Loucy (cell line): ENCODE results near the gene OR2AG2.

Experiments
- H2AFZ ChIP-seq: fragments of 200-600 bp; sonication (generic); 2 replicates; pipeline ENCODE4 v1.6.0; 2016; ENCODE audit warnings: antibody characterized with exemption, mild to moderate bottlenecking, low read length, moderate library complexity
- H3F3A ChIP-seq: fragments of 200-600 bp; 2 replicates; pipeline ENCODE4 v1.6.0; 2016; ENCODE audit warnings: antibody characterized with exemption, low read depth, mild to moderate bottlenecking
- H3K27me3 ChIP-seq: fragments of 200-600 bp; sonication (generic); 2 replicates; pipeline ENCODE4 v1.6.1; 2014; ENCODE audit warnings: low read length, mild to moderate bottlenecking; ENCODE audit not compliant: insufficient read depth, poor library complexity, severe bottlenecking
- H3K36me3 ChIP-seq: fragments of 200-600 bp; sonication (generic); 2 replicates; pipeline ENCODE4 v1.6.1; 2016; ENCODE audit warnings: low read length; ENCODE audit not compliant: insufficient read depth
- H3K4me1 ChIP-seq: fragments of 200-600 bp; sonication (generic); 2 replicates; pipeline ENCODE4 v1.5.1; 2014; ENCODE audit warnings: low read length, mild to moderate bottlenecking; ENCODE audit not compliant: insufficient read depth, poor library complexity, severe bottlenecking
- H3K4me2 ChIP-seq: fragments of 200-600 bp; sonication (generic); 2 replicates; pipeline ENCODE4 v1.6.0; 2014; ENCODE audit warnings: antibody characterized with exemption, low read length, low read depth, mild to moderate bottlenecking; ENCODE audit not compliant: poor library complexity, severe bottlenecking
- H3K4me3 ChIP-seq: fragments of 200-600 bp; sonication (generic); 2 replicates; pipeline ENCODE4 v1.5.1; 2014; ENCODE audit warnings: low read length, mild to moderate bottlenecking, mixed read lengths; ENCODE audit not compliant: poor library complexity, severe bottlenecking
- H3K79me2 ChIP-seq: fragments of 200-600 bp; sonication (generic); 2 replicates; pipeline ENCODE4 v1.6.1; 2014; ENCODE audit warnings: low read length; ENCODE audit not compliant: insufficient read depth
- H3K9ac ChIP-seq: fragments of 200-600 bp; sonication (generic); 2 replicates; pipeline ENCODE4 v1.6.0; 2014; ENCODE audit warnings: mild to moderate bottlenecking, low read depth, low read length, moderate library complexity; ENCODE audit not compliant: poor library complexity, severe bottlenecking
- H3K9me2 ChIP-seq: fragments of 200-600 bp; sonication (generic); replicated peaks from 2 replicates; pipeline ENCODE4 v1.6.1; 2016; ENCODE audit warnings: low read depth, low read length, mixed read lengths
- H3K9me3 ChIP-seq: fragments of 200-600 bp; sonication (generic); 2 replicates; pipeline ENCODE4 v1.6.1; 2014; ENCODE audit warnings: mild to moderate bottlenecking, antibody characterized with exemption, low read length, low read depth; ENCODE audit not compliant: insufficient read depth
- H4K20me1 ChIP-seq: fragments of 200-600 bp; sonication (generic); 2 replicates; pipeline ENCODE4 v1.6.0; 2014; ENCODE audit warnings: antibody characterized with exemption, low read length, mild to moderate bottlenecking; ENCODE audit not compliant: insufficient read depth, poor library complexity, severe bottlenecking
- CTCF ChIP-seq: fragments of 200-600 bp; sonication (generic); conservative IDR thresholded peaks from 2 replicates; pipeline ENCODE4 v1.5.1; 2014; ENCODE audit warnings: mild to moderate bottlenecking, antibody characterized with exemption, low read length
- EZH2phosphoT487 ChIP-seq: fragments of 200-600 bp; IDR thresholded peaks from 2 replicates; pipeline ENCODE4 v1.6.1; 2018; ENCODE audit warnings: antibody characterized with exemption, mild to moderate bottlenecking, moderate library complexity, borderline replicate concordance

The OR2AG2 gene

GRCh38 chr11:6771926-6772893 is at the start of gene OR2AG2:
OR2AG2 (minus strand) TSS chr11:6771976; CDS start chr11:6768957, 3,019 bp downstream.
- no peaks in the 10 kb centered on the region for H3K9me3 ChIP-seq
- no peaks in the 10 kb centered on the region for H3K9me2 ChIP-seq
- no peaks in the 10 kb centered on the region for H3K79me2 ChIP-seq
- no peak within 1 kb of the TSS for H3K4me2 ChIP-seq
- H2AFZ ChIP-seq, result no peak within 1 kb of the TSS
- H3K36me3 ChIP-seq, result no peaks in the 10 kb centered on the region
- H4K20me1 ChIP-seq, result no peaks in the 10 kb centered on the region
- no peak within 1 kb of the TSS for H3K9ac ChIP-seq
- no peaks in the 10 kb centered on the region for H3F3A ChIP-seq
- TF ChIP-seq CTCF (no peak), EZH2phosphoT487 (no peak)
- H3K4me1 ChIP-seq, result no peaks in the 10 kb centered on the region
- H3K27me3 ChIP-seq, result no peaks in the 10 kb centered on the region
- no peak within 1 kb of the TSS for H3K4me3 ChIP-seq

- no peaks in the 10 kb centered on the region for H3F3A ChIP-seq
- H3K79me2 ChIP-seq, result no peaks in the 10 kb centered on the region
- TF ChIP-seq CTCF, result no peak
- TF ChIP-seq EZH2phosphoT487, result no peak
- H3K4me2 ChIP-seq, result no peak overlapping the region
- no peaks in the 10 kb centered on the region for H3K9me2 ChIP-seq
- H2AFZ ChIP-seq, result no peak overlapping the region
- no peak overlapping the region for H3K9ac ChIP-seq
- H3K9me3 ChIP-seq, result peaks cover 6% of the 10 kb centered on the region; the same call in 1 of the 2 replicates
- no peaks in the 10 kb centered on the region for H3K36me3 ChIP-seq
- no peaks in the 10 kb centered on the region for H3K27me3 ChIP-seq
- no peak overlapping the region for H3K4me3 ChIP-seq
- H4K20me1 ChIP-seq, result no peaks in the 10 kb centered on the region
- no peaks in the 10 kb centered on the region for H3K4me1 ChIP-seq
Observed at GRCh38 chr11:6818967-6819366, 47.2 kb upstream of the OR2AG2 start.

- H2AFZ ChIP-seq, result no peak overlapping the region
- TF ChIP-seq CTCF (no peak), EZH2phosphoT487 (no peak)
- H4K20me1 ChIP-seq, result no peaks in the 10 kb centered on the region
- H3K9me2 ChIP-seq, result no peaks in the 10 kb centered on the region
- no peak overlapping the region for H3K4me2 ChIP-seq
- H3F3A ChIP-seq, result no peaks in the 10 kb centered on the region
- H3K9ac ChIP-seq, result no peak overlapping the region
- peaks cover 6% of the 10 kb centered on the region; the same call in 1 of the 2 replicates for H3K9me3 ChIP-seq
- H3K4me3 ChIP-seq, result no peak overlapping the region
- H3K27me3 ChIP-seq, result no peaks in the 10 kb centered on the region
- no peaks in the 10 kb centered on the region for H3K79me2 ChIP-seq
- no peaks in the 10 kb centered on the region for H3K4me1 ChIP-seq
- no peaks in the 10 kb centered on the region for H3K36me3 ChIP-seq
Observed at GRCh38 chr11:6817694-6818093, 45.9 kb upstream of the OR2AG2 start.
